ENCODE results near the gene FAHD2A.
"Not testable (repeated sequence)": the region's sequence is repeated elsewhere in the genome, so short reads cannot be mapped to it uniquely, and the experiment has no call there.

The FAHD2A gene

GRCh38 chr2:95442474-95443099 is 40.1 kb downstream of the FAHD2A start:
- not testable (repeated sequence) for DNase-seq

DNA sequence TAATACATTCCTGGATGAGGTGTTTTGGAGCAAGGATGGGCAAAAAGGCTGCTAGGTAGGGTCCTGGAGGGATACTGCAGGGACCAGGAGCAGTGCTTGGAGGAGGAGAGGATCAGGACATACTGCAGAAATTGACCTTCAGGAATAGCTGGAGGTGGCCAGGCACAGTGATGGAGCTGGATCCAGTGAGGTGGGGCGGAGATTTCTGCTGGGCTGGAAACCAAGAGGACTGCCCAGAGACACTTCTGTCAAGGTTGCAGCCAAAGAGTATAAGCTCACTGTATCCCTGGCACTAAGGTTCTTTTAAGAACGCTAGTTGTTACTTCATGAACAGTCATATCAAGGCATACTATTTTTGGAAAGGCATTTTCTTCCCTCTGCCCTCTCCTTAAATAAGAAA is 42.8 kb downstream of the FAHD2A start:
- not testable (repeated sequence) for DNase-seq

DNA sequence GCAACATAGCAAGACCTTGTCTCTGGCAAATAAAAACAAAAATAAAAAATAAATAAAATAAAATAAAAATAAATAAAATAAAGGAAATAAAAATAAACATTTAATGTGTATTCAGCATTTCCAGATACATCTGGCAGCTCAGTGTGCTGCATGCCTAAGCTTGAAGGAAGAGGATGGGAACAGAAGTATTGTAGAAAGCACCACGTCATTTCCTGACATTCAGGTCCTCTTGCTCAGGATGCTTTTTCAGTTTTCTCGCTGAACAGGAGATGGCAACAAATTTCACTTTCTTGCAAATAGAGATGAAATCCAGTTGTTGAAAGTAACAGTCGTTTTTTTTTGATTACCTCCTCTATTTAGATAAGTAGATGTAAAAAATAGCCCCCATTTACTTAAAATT is 60.8 kb downstream of the FAHD2A start:
- DNase-seq: not testable (repeated sequence)

All from DMS79 (cell line).